GM12892 (cell line): ENCODE results near the gene PIEZO1.

Experiments used
- POLR2AphosphoS5 ChIP-seq: IDR thresholded peaks from 2 replicates; pipeline ENCODE4 v1.6.1; 2011; ENCODE audit warnings: low read depth, low read length, control low read depth
- TAF1 ChIP-seq: IDR thresholded peaks from 2 replicates; pipeline ENCODE4 v1.6.1; 2011; ENCODE audit warnings: low read depth, mild to moderate bottlenecking, control low read depth, low read length, borderline replicate concordance

DNA sequence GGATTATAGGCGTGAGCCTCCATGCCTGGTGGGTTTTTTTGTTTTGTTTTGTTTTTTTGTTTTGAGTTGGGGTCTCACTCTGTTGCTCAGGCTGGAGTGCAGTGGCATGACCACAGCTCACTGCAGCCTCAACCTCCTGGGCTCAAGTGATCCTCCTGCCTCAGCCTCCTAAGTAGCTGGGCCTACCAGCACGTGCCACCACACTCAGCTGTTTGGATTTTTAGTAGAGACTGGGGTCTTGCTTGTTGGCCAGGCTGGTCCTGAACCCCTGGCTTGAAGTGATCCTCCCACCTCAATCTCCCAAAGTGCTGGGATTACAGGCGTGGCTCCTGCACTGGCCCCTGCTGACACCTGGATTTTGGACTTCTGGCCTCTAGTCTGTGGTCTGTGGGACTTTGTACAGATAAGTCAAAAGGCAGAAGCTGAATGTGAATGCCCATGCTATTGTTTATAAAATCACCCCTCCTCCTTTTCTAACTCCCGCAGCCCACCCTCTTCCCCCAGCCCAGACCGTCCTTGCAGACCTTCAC lies 104.4 kb downstream of the PIEZO1 start:
- no peak for TF ChIP-seq POLR2AphosphoS5
- no peak for TF ChIP-seq TAF1
